Tibial artery (tissue), 4 donors: ENCODE measurements around the gene IL36B.
"Not testable (repeated sequence)": the region's sequence is repeated elsewhere in the genome, so short reads cannot be mapped to it uniquely, and the experiment has no call there.

ENCODE experiments used
- DNase-seq, 2 donors: peaks; one replicate each; pipeline ENCODE4 v3.0.0-alpha.2; 2019
- H3K27ac ChIP-seq, 2 donors: fragments of 200-600 bp; sonication (generic) in 1 of 2; 1 replicate in 1 of 2; 2 replicates in 1 of 2; pipeline ENCODE4 v1.5.1; 2018 to 2019; ENCODE audit warnings: mild to moderate bottlenecking in 1 of 2
- H3K27me3 ChIP-seq, 2 donors: fragments of 200-600 bp; sonication (generic) in 1 of 2; one replicate each; pipeline versions ENCODE4 v1.5.1 to v1.6.0; 2016 to 2019
- H3K36me3 ChIP-seq, 3 donors: fragments of 200-600 bp; sonication (generic) in 2 of 3; one replicate each; pipeline ENCODE4 v1.5.1; 2016 to 2019; ENCODE audit warnings: mild to moderate bottlenecking in 2 of 3
- H3K4me1 ChIP-seq, 4 donors: fragments of 200-600 bp; sonication (generic) in 2 of 4; 1 replicate in 3 of 4; 2 replicates in 1 of 4; pipeline ENCODE4 v1.5.1; 2016 to 2019
- H3K4me3 ChIP-seq, 2 donors: fragments of 200-600 bp; sonication (generic) in 1 of 2; 1 replicate in 1 of 2; 2 replicates in 1 of 2; pipeline ENCODE4 v1.5.1; 2018 to 2019; ENCODE audit warnings: mild to moderate bottlenecking in 2 of 2
- H3K9me3 ChIP-seq, 3 donors: fragments of 200-600 bp; sonication (generic) in 1 of 3; one replicate each; pipeline ENCODE4 v1.5.1; 2016 to 2019
- CTCF ChIP-seq, 2 experiments: fragments of 200-600 bp in 1 of 2; fragments of 450-650 bp in 1 of 2; IDR thresholded peaks; one replicate each; pipeline ENCODE4 v1.5.1; 2017 to 2019; ENCODE audit warnings: antibody characterized with exemption in 2 of 2, mild to moderate bottlenecking in 1 of 2, moderate library complexity in 1 of 2
- intact Hi-C: fragments of 100-400 bp; cut with DNase I; formaldehyde crosslinking; loops from one replicate; pipeline ENCODE4 v1.15.0; 2023; ENCODE audit warnings: low total_unique reads

The IL36B gene

DNA sequence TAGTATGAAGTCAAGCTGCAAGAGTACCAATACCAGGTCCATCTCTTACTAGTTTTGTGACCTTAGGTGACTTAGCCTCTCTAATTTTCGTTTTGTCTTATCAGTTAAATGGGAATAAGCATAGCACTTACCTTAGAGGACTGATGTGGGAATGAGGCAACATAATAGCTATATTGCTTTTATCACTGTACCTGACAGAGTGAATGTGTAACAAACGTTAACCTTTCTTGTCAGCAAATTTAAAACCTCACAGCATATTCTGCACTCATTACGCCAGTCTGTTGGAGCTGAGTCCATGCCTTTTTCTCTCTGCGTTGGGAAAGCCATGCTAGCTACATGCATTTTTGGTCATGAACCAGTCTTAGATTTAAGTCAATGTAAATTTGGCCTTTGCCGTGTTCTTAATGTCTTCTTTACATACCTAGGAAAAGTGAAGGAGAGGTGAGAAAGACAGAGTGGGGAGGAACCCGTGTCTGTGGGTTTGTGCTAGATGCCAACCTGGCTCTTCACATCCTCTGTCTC is at the start of gene IL36B:
Gene IL36B (minus strand): TSS at position 472 of the 522 bp plus-strand sequence.
- Histone ChIP-seq H3K4me3 (no peak within 1 kb of the TSS), H3K4me1 (no peaks in the 10 kb centered on the region), H3K27ac (no peak within 1 kb of the TSS), H3K9me3 (peaks cover 0 to 17% (median 0%) of the 10 kb centered on the region in 3 donors), H3K27me3 (no peaks in the 10 kb centered on the region), H3K36me3 (no peaks in the 10 kb centered on the region)
- intact Hi-C loops = no loop called here
- no peak for DNase-seq
- TF ChIP-seq CTCF (IDR thresholded peaks at IDR 0.05) = no peak

- no peaks in the 10 kb centered on the region for H3K27me3 ChIP-seq
- no peaks in the 10 kb centered on the region for H3K9me3 ChIP-seq
- H3K4me3 ChIP-seq = no peak overlapping the region
- no peaks in the 10 kb centered on the region for H3K36me3 ChIP-seq
- no peaks in the 10 kb centered on the region for H3K4me1 ChIP-seq
- no peak for DNase-seq
- no peak for TF ChIP-seq CTCF (IDR thresholded peaks at IDR 0.05)
- intact Hi-C loops = no loop called here
- H3K27ac ChIP-seq = no peak overlapping the region
Measured at GRCh38 chr2:113102133-113102532, 49.5 kb upstream of the IL36B start.

DNA sequence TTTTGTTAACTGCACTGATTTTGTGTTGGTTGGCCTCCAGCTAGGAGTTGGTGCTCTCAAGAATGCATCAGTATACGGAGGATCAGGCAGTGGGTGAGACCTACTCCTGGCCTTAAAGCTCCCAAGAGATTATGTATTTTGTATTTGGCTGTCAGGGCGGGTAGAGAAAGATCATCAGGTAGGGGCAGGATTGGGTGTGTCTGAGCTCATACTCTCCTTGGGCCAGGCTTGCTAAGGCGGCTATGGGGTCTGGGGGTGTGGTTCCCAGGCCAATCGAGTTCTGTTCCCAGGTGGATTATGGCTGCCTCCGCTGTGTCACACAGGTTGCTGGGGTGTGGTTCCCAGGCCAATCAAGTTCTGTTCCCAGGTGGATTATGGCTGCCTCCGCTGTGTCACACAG is 45.9 kb upstream of the IL36B start:
- H3K27ac ChIP-seq = no peak overlapping the region
- intact Hi-C loops = no loop called here

GRCh38 chr2:113098041-113098440 is 45.4 kb upstream of the IL36B start:
- intact Hi-C loops = no loop called here
- H3K4me3 ChIP-seq = no peak overlapping the region
- TF ChIP-seq CTCF (IDR thresholded peaks at IDR 0.05) = no peak
- H3K9me3 ChIP-seq = no peaks in the 10 kb centered on the region
- no peaks in the 10 kb centered on the region for H3K36me3 ChIP-seq
- H3K4me1 ChIP-seq = no peaks in the 10 kb centered on the region
- H3K27ac ChIP-seq = no peak overlapping the region
- no peaks in the 10 kb centered on the region for H3K27me3 ChIP-seq
- DNase-seq = no peak

More for the DNA sequence above, 45.9 kb upstream of the IL36B start:
- TF ChIP-seq CTCF (IDR thresholded peaks at IDR 0.05) = no peak
- Histone ChIP-seq H3K9me3 (no peaks in the 10 kb centered on the region), H3K27me3 (no peaks in the 10 kb centered on the region), H3K4me3 (no peak overlapping the region), H3K36me3 (no peaks in the 10 kb centered on the region), H3K4me1 (no peaks in the 10 kb centered on the region)
- DNase-seq = no peak

DNA sequence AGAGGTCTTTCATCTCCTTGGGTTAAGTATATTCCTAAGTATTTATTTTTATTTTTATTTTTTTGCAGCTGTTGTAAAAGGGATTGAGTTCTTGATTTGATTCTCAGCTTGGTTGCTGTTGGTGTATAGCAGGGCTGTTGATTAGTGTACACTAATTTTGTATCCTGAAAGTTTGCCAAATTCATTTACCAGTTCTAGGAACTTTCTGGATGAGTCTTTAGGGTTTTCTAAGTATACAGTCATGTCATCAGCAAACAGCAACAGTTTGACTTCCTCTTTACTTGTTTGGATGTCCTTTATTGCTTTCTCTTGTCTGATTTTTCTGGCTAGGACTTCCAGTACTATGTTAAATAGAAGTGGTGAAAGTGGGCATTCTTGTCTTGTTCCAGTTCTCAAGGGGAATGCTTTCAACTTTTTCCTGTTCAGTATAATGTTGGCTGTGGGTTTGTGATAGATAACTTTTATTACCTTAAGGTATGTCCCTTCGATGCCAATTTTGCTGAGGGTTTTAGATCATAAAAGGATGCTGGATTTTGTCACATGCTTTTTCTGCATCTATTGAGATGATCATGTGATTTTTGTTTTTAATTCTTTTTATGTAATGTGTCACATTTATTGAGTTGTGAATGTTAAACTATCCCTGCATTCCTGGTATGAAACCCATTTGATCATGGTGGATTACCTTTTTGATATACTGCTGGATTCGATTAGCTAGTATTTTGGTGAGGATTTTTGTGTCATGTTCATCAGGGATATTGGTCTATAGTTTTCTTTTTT is 44.4 kb upstream of the IL36B start:
- H3K27ac ChIP-seq, H3K27me3 ChIP-seq, H3K4me1 ChIP-seq, intact Hi-C loops, DNase-seq, H3K36me3 ChIP-seq, H3K4me3 ChIP-seq, H3K9me3 ChIP-seq: not testable (repeated sequence)

DNA sequence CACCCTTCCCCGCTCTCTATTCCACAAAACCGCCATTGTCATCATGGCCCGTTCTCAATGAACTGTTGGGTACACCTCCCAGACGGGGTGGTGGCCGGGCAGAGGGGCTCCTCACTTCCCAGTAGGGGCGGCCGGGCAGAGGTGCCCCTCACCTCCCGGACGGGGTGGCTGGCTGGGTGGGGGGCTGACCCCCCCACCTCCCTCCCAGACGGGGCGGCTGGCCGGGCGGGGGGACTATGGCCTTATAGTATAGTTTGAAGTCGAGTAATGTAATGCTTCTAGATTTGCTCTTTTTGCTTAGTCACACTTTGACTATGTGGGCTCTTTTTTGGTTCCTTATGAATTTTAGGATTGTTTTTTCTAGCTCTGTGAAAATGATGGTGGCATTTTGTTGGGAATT is 43.6 kb upstream of the IL36B start:
- H3K4me1 ChIP-seq, H3K36me3 ChIP-seq, H3K4me3 ChIP-seq, H3K27me3 ChIP-seq, DNase-seq, H3K9me3 ChIP-seq, intact Hi-C loops, H3K27ac ChIP-seq: not testable (repeated sequence)
